Diencephalon (tissue), 1 donor: ENCODE measurements around the gene HERC3. TPM values are rescaled to one million over a fixed set of nuclear protein-coding genes. Genes with fewer than 3 reads are reported as not detected.

Experiments used
- small RNA-seq: library from RNA; depleted of rRNA; stranded (forward); fragments of <200 nt; gene quantifications from one replicate; pipeline ENCODE3, GENCODE V24; 2014
- total RNA-seq: library from RNA; depleted of rRNA; stranded (reverse); fragments of >200 nt; gene quantifications from one replicate; pipeline ENCODE4 v1.2.3, GENCODE V29; 2014

Gene HERC3
- total RNA-seq, result 39.2 TPM

GRCh38 chr4:88591787-88592599 lies at the start of gene HERC3:
TSS of gene HERC3 (plus strand) at chr4:88592480. CDS start at chr4:88605824, 13,344 bp downstream.

GRCh38 chr4:88697588-88698329 lies 105.5 kb downstream of the HERC3 start, which contains the start of gene NAP1L5:
TSS of gene NAP1L5 (minus strand) at chr4:88697829. CDS start at chr4:88697754, 75 bp downstream.

Small RNA genes within 50 kb of the gene (small RNA-seq; reads per million reads assigned to genes)
- gene RF02115 (not detected), gene RNU6-33P (0.10 reads per million)

Other genes with a start within 250 kb of the HERC3 start
- gene HERC6, start 213.6 kb upstream of the HERC3 start, total RNA-seq, result 6.9 TPM
- 3.5 TPM for gene HERC5, start 135.4 kb upstream of the HERC3 start, total RNA-seq
- gene PYURF, start 68.7 kb upstream of the HERC3 start, total RNA-seq, result 78.2 TPM
- 86.7 TPM for gene NAP1L5, start 105.3 kb downstream of the HERC3 start, total RNA-seq